Tibial nerve (tissue), 4 donors: ENCODE results near the gene CRYGA. TPM values are rescaled to one million over a fixed set of nuclear protein-coding genes. Genes with fewer than 3 reads are reported as not detected.

ENCODE experiments used
- DNase-seq, 2 donors: peaks; one replicate each; pipeline ENCODE4 v3.0.0-alpha.2; 2019; ENCODE audit warnings: low spot score in 2 of 2
- H3K27ac ChIP-seq, 4 donors: fragments of 200-600 bp; sonication (generic) in 3 of 4; one replicate each; pipeline ENCODE4 v1.5.1; 2017 to 2019; ENCODE audit warnings: mild to moderate bottlenecking in 1 of 4
- H3K27me3 ChIP-seq, 2 donors: fragments of 200-600 bp; sonication (generic) in 1 of 2; one replicate each; pipeline versions ENCODE4 v1.5.1 to v1.6.0; 2017 to 2019
- H3K36me3 ChIP-seq, 3 donors: fragments of 200-600 bp; sonication (generic); one replicate each; pipeline ENCODE4 v1.5.1; 2018 to 2019
- H3K4me1 ChIP-seq, 4 donors: fragments of 200-600 bp; sonication (generic) in 3 of 4; one replicate each; pipeline ENCODE4 v1.5.1; 2017 to 2019
- H3K4me3 ChIP-seq, 4 donors: fragments of 200-600 bp; sonication (generic) in 3 of 4; one replicate each; pipeline ENCODE4 v1.5.1; 2017 to 2019; ENCODE audit warnings: mild to moderate bottlenecking in 1 of 4, moderate library complexity in 1 of 4
- H3K9me3 ChIP-seq, 4 donors: fragments of 200-600 bp; sonication (generic) in 3 of 4; one replicate each; pipeline ENCODE4 v1.5.1; 2017 to 2019
- CTCF ChIP-seq, 5 experiments: fragments of 200-600 bp in 3 of 5; fragments of 450-650 bp in 2 of 5; sonication (generic) in 3 of 5; IDR thresholded peaks; one replicate each; pipeline ENCODE4 v1.5.1; 2016 to 2019; ENCODE audit warnings: antibody characterized with exemption in 5 of 5, mild to moderate bottlenecking in 3 of 5, moderate library complexity in 2 of 5
- EP300 ChIP-seq, 2 donors: sonication (generic); formaldehyde crosslinking; IDR thresholded peaks; one replicate each; pipeline ENCODE4 v1.6.1; 2017; ENCODE audit warnings: antibody characterized with exemption in 2 of 2, mild to moderate bottlenecking in 1 of 2
- POLR2A ChIP-seq, 2 donors: fragments of 450-650 bp; IDR thresholded peaks; one replicate each; pipeline ENCODE4 v1.6.1; 2017; ENCODE audit warnings: antibody characterized with exemption in 2 of 2, mild to moderate bottlenecking in 2 of 2, moderate library complexity in 2 of 2
- WGBS, 2 donors: methylation state at CpG; one replicate each; pipeline ENCODE4 v1.1.5; 2018; 5-methylcytosine and 5-hydroxymethylcytosine counted together
- total RNA-seq, 4 donors: library from RNA; depleted of rRNA; stranded (reverse); fragments of >200 nt; gene quantifications; one replicate each; pipeline ENCODE4 v1.1.0, GENCODE V29; 2016

CRYGA gene
- total RNA-seq: not detected

GRCh38 chr2:208163489-208163888 lies at the start of gene CRYGA:
Gene CRYGA, minus strand, starts transcription at chr2:208163589. Its CDS starts 33 bp downstream, at chr2:208163556.
- no peaks in the 10 kb centered on the region for H3K4me1 ChIP-seq
- H3K9me3 ChIP-seq: no peaks in the 10 kb centered on the region
- no peak for TF ChIP-seq CTCF (IDR thresholded peaks at IDR 0.05)
- no peak for TF ChIP-seq POLR2A (IDR thresholded peaks at IDR 0.05)
- no peak for TF ChIP-seq EP300 (IDR thresholded peaks at IDR 0.05)
- H3K4me3 ChIP-seq: no peak within 1 kb of the TSS
- H3K36me3 ChIP-seq: no peaks in the 10 kb centered on the region
- WGBS, 2 donors: 73 to 89% methylated on average over 2 of the region's 2 CpGs
- H3K27me3 ChIP-seq: no peaks in the 10 kb centered on the region
- DNase-seq: no peak
- H3K27ac ChIP-seq: no peak within 1 kb of the TSS

GRCh38 chr2:208210688-208211451 lies 47.5 kb upstream of the CRYGA start:
- no peak for TF ChIP-seq POLR2A (IDR thresholded peaks at IDR 0.05)
- no peak for TF ChIP-seq EP300 (IDR thresholded peaks at IDR 0.05)
- TF ChIP-seq CTCF (IDR thresholded peaks at IDR 0.05): no peak

GRCh38 chr2:208208335-208209085 lies 45.1 kb upstream of the CRYGA start:
- Histone ChIP-seq H3K4me1 (no peaks in the 10 kb centered on the region), H3K27ac (no peak overlapping the region), H3K9me3 (no peaks in the 10 kb centered on the region), H3K27me3 (no peaks in the 10 kb centered on the region), H3K4me3 (no peak overlapping the region), H3K36me3 (no peaks in the 10 kb centered on the region)
- no peak for DNase-seq
- TF ChIP-seq POLR2A (IDR thresholded peaks at IDR 0.05) (no peak), EP300 (IDR thresholded peaks at IDR 0.05) (no peak), CTCF (IDR thresholded peaks at IDR 0.05) (no peak)
- 87 to 89% methylated on average over 9 of the region's 9 CpGs for WGBS, 2 donors

More at GRCh38 chr2:208210688-208211451, 47.5 kb upstream of the CRYGA start:
- Histone ChIP-seq H3K27me3 (no peaks in the 10 kb centered on the region), H3K27ac (no peak overlapping the region), H3K4me1 (no peaks in the 10 kb centered on the region), H3K9me3 (no peaks in the 10 kb centered on the region), H3K4me3 (no peak overlapping the region), H3K36me3 (no peaks in the 10 kb centered on the region)
- 89 to 92% methylated on average over 9 of the region's 9 CpGs for WGBS, 2 donors
- DNase-seq: no peak

- H3K9me3 ChIP-seq: no peaks in the 10 kb centered on the region
Measured at GRCh38 chr2:208207769-208208168, 44.4 kb upstream of the CRYGA start.

More at GRCh38 chr2:208207769-208208168, 44.4 kb upstream of the CRYGA start:
- whole genome bisulfite sequencing, 2 donors: 82 to 88% methylated on average over 3 of the region's 3 CpGs
- no peaks in the 10 kb centered on the region for H3K36me3 ChIP-seq
- no peak overlapping the region for H3K4me3 ChIP-seq
- no peaks in the 10 kb centered on the region for H3K4me1 ChIP-seq
- H3K27ac ChIP-seq: no peak overlapping the region
- H3K27me3 ChIP-seq: no peaks in the 10 kb centered on the region
- TF ChIP-seq EP300 (IDR thresholded peaks at IDR 0.05) (no peak), POLR2A (IDR thresholded peaks at IDR 0.05) (no peak), CTCF (IDR thresholded peaks at IDR 0.05) (no peak)
- no peak for DNase-seq
